ENCODE results near the gene CNNM4.

DNA sequence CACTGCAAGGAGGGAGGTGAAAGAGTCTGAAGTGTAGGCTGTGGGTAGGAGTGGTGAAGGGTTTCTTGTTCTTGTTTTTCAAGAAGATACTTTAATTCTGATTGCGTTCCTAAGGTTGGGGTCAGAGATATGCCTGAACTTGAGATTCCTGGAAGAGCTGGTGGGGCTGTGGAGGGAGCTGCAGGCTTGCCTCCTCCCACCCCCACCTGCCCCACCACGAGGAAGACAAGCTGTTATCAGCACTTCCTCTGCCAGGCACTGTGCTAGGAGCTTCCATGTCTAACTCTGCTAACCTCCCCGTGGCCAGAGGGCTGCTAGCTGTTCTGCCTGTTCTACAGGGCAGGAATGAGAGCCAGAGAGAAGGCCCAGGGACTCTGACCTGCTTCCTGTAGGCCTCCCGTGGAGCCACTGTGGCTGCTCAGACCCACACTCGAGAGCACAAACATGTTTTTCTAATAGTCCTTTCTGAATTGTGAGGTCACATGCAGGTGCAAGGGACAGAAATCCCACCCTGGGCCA lies 69.4 kb downstream of the CNNM4 start:
- TF ChIP-seq, protein P1, sequence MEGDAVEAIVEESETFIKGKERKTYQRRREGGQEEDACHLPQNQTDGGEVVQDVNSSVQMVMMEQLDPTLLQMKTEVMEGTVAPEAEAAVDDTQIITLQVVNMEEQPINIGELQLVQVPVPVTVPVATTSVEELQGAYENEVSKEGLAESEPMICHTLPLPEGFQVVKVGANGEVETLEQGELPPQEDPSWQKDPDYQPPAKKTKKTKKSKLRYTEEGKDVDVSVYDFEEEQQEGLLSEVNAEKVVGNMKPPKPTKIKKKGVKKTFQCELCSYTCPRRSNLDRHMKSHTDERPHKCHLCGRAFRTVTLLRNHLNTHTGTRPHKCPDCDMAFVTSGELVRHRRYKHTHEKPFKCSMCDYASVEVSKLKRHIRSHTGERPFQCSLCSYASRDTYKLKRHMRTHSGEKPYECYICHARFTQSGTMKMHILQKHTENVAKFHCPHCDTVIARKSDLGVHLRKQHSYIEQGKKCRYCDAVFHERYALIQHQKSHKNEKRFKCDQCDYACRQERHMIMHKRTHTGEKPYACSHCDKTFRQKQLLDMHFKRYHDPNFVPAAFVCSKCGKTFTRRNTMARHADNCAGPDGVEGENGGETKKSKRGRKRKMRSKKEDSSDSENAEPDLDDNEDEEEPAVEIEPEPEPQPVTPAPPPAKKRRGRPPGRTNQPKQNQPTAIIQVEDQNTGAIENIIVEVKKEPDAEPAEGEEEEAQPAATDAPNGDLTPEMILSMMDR (IDR thresholded peaks at IDR 0.05): no peak
- TF ChIP-seq POLR2A (IDR thresholded peaks at IDR 0.05) (no peak), POLR2AphosphoS5 (IDR thresholded peaks at IDR 0.05; ENCODE audit: insufficient read depth in 1 of 2, low read depth in 1 of 2) (no peak)
